K562 (cell line): ENCODE data around the gene ANKMY2. TPM values are rescaled to one million over a fixed set of nuclear protein-coding genes. Genes with fewer than 3 reads are reported as not detected.

Experiments used
- ATAC-seq: fragments of 200-7000 bp; cut with Tn5 transposase; 3 replicates; pipeline ENCODE4 v1.9.1; 2020; ENCODE audit warnings: moderate library complexity
- BruUV-seq: library from RNA; stranded (reverse); fragments of 400-500 nt; replicated peaks from 2 replicates; lab custom pipeline; 2021; lab: Mats Ljungman, UMichigan
- CTCF ChIA-PET: fragments of 300-600 bp; formaldehyde crosslinking; extraction: SDS; loops from one replicate; lab custom pipeline; 2021; ENCODE audit warnings: low intra/inter-chr PET ratio; lab: Yijun Ruan, JAX
- POLR2A ChIA-PET: fragments of 300-600, 350-650 bp; sonication (Branson Sonifier 250); formaldehyde crosslinking; extraction: SDS; loops from one replicate; lab custom pipeline; 2021; ENCODE audit warnings: antibody characterized with exemption, inconsistent platforms; lab: Yijun Ruan, JAX
- DNase-seq, 4 experiments: peaks; one replicate each; pipeline versions ENCODE4 v3.0.0 to v3.0.0-alpha.2; 2011 to 2018; ENCODE audit warnings: low spot score in 3 of 4, mixed read lengths in 3 of 4; ENCODE audit errors: extremely low read depth in 1 of 4
- FAIRE-seq: peaks from 2 replicates; lab custom pipeline; 2011; peaks lifted over from hg19 to GRCh38; lab: Jason Lieb, UNC
- H2AFZ ChIP-seq: 2 replicates; pipeline ENCODE4 v1.6.0; 2011; ENCODE audit warnings: low read depth, low read length, control low read depth, inconsistent platforms
- H3K27ac ChIP-seq: fragments of 200-600 bp; 3 replicates; pipeline ENCODE4 v1.8.0; 2011; ENCODE audit warnings: low read depth, mild to moderate bottlenecking, control low read depth, inconsistent platforms, low read length, moderate library complexity, mixed read lengths; ENCODE audit errors: extremely low read depth
- H3K27me3 ChIP-seq, 2 experiments: fragments of 300-600 bp in 1 of 2; 2 replicates in 1 of 2; 3 replicates in 1 of 2; pipeline versions ENCODE4 v1.6.0 to v1.8.0; 2011; ENCODE audit warnings: inconsistent platforms in 2 of 2, low read length in 2 of 2, mild to moderate bottlenecking in 1 of 2, mixed read lengths in 1 of 2, moderate library complexity in 1 of 2; ENCODE audit not compliant: control insufficient read depth in 2 of 2, insufficient read depth in 2 of 2
- H3K36me3 ChIP-seq: fragments of 300-600 bp; 3 replicates; pipeline ENCODE4 v1.8.0; 2011; ENCODE audit warnings: mild to moderate bottlenecking, low read length, inconsistent platforms; ENCODE audit not compliant: control insufficient read depth, insufficient read depth
- H3K4me1 ChIP-seq, 2 experiments: fragments of 200-600 bp in 1 of 2; replicated peaks in 1 of 2; 2 replicates in 1 of 2; 3 replicates in 1 of 2; pipeline versions ENCODE4 v1.5.1 to v1.8.0; 2011; ENCODE audit warnings: inconsistent platforms in 2 of 2, low read length in 2 of 2, mild to moderate bottlenecking in 1 of 2, mixed read lengths in 1 of 2, moderate library complexity in 1 of 2; ENCODE audit not compliant: control insufficient read depth in 2 of 2, insufficient read depth in 2 of 2
- H3K4me2 ChIP-seq: 2 replicates; pipeline ENCODE4 v1.6.1; 2011; ENCODE audit warnings: low read length, control low read depth, inconsistent platforms, mixed read lengths; ENCODE audit not compliant: insufficient read depth
- H3K4me3 ChIP-seq: fragments of 200-600 bp; sonication (generic), shearing (Covaris generic); 2 replicates; pipeline ENCODE4 v1.5.1; 2016; ENCODE audit warnings: control low read depth, inconsistent platforms
- H3K79me2 ChIP-seq: fragments of 200-600 bp; 3 replicates; pipeline ENCODE4 v1.8.0; 2011; ENCODE audit warnings: low read length, inconsistent platforms; ENCODE audit not compliant: control insufficient read depth, insufficient read depth
- H3K9ac ChIP-seq, 2 experiments: 2 replicates each; pipeline versions ENCODE4 v1.6.0 to v1.6.1; 2011; ENCODE audit warnings: low read depth in 2 of 2, low read length in 2 of 2, control low read depth in 1 of 2, inconsistent platforms in 1 of 2, mild to moderate bottlenecking in 1 of 2, mixed read lengths in 1 of 2; ENCODE audit not compliant: insufficient read depth in 1 of 2
- H3K9me1 ChIP-seq: one replicate; pipeline ENCODE4 v1.6.0; 2011; ENCODE audit warnings: inconsistent platforms, mild to moderate bottlenecking, low read length, moderate library complexity; ENCODE audit not compliant: control insufficient read depth, insufficient read depth
- H3K9me3 ChIP-seq: replicated peaks from 2 replicates; pipeline ENCODE4 v1.5.1; 2011; ENCODE audit warnings: low read depth, low read length, inconsistent platforms; ENCODE audit not compliant: control insufficient read depth, insufficient read depth
- H4K20me1 ChIP-seq: replicated peaks from 2 replicates; pipeline ENCODE4 v1.6.1; 2011; ENCODE audit warnings: low read length, inconsistent platforms, mixed read lengths; ENCODE audit not compliant: control insufficient read depth, insufficient read depth
- BDP1 ChIP-seq: IDR thresholded peaks from 3 replicates; pipeline ENCODE4 v1.6.1; 2011; ENCODE audit not compliant: insufficient read length, insufficient read depth
- DEAF1 ChIP-seq: fragments of 450-650 bp; formaldehyde crosslinking; IDR thresholded peaks from 2 replicates; pipeline ENCODE4 v1.4.0; 2020; ENCODE audit warnings: mild to moderate bottlenecking, moderate library complexity
- MCM7 ChIP-seq, 2 experiments: fragments of 450-650 bp; IDR thresholded peaks; 2 replicates each; pipeline ENCODE4 v1.6.1; 2016 to 2018
- RAD21 ChIP-seq, 2 experiments: fragments of 250-450 bp in 1 of 2; fragments of 450-650 bp in 1 of 2; sonication (Bioruptor Pico) in 1 of 2; formaldehyde crosslinking in 1 of 2; IDR thresholded peaks in 1 of 2; conservative IDR thresholded peaks in 1 of 2; 2 replicates each; pipeline versions ENCODE4 v1.4.0 to v1.8.0; 2020 to 2022; ENCODE audit warnings: mild to moderate bottlenecking in 2 of 2, moderate library complexity in 1 of 2
- RBM25 ChIP-seq: fragments of 200-400 bp; formaldehyde crosslinking; IDR thresholded peaks from 2 replicates; pipeline ENCODE4 v1.6.1; 2018; ENCODE audit warnings: low read length, low read depth, moderate library complexity; ENCODE audit not compliant: severe bottlenecking
- ZBTB7A ChIP-seq: IDR thresholded peaks from 2 replicates; pipeline ENCODE4 v1.6.1; 2011; ENCODE audit warnings: low read depth, mild to moderate bottlenecking, low read length, moderate library complexity, borderline replicate concordance; ENCODE audit not compliant: control insufficient read depth
- ZNF347 ChIP-seq: fragments of 450-650 bp; formaldehyde crosslinking; IDR thresholded peaks from 2 replicates; pipeline ENCODE4 v1.4.0; 2020; ENCODE audit warnings: low read depth, mild to moderate bottlenecking, moderate library complexity
- ZNF436 ChIP-seq: fragments of 250-450, 450-650 bp; sonication (Bioruptor Pico); formaldehyde crosslinking; IDR thresholded peaks from 2 replicates; pipeline ENCODE4 v1.7.0; 2020; ENCODE audit warnings: mild to moderate bottlenecking
- ZNF589 ChIP-seq: fragments of 200-800 bp; sonication (Bioruptor generic); IDR thresholded peaks from 2 replicates; pipeline ENCODE4 v1.6.1; 2016; ENCODE audit warnings: low read depth, missing genetic modification characterization, missing compliant biosample characterization
- WGBS: fragments of 100-300 bp; shearing (Covaris generic); methylation state at CpG from one replicate; pipeline ENCODE4 v1.1.6; 2016; ENCODE audit warnings: low coverage, mixed read lengths; ENCODE audit not compliant: insufficient coverage; ENCODE audit errors: missing lambda C conversion rate; 5-methylcytosine and 5-hydroxymethylcytosine counted together
- in situ Hi-C: fragments of 300-500 bp; cut with MboI; formaldehyde crosslinking; loops from 4 replicates; pipeline ENCODE4 v1.15.0; 2018; ENCODE audit warnings: inconsistent platforms, mixed read lengths
- intact Hi-C: fragments of 100-400 bp; cut with micrococcal nuclease; formaldehyde crosslinking; loops from 2 replicates; pipeline ENCODE4 v1.14.2; 2022
- polyA plus RNA-seq, 8 experiments: library from polyadenylated mRNA; depleted of rRNA in 4 of 8; stranded (reverse) in 5 of 8; unstranded in 3 of 8; fragments of >200 nt; fragmentation: Nextera tagmentation in 2 of 8; fragmentation: Illumina TruSeq in 1 of 8; extraction: Ambion mirVana in 2 of 8; extraction: Trizol in 1 of 8; gene quantifications; 2 replicates each; pipeline versions ENCODE4 v1.2.1 to v1.2.3, GENCODE V29; 2011 to 2014; ENCODE audit warnings: inconsistent platforms in 1 of 8, missing spikeins in 1 of 8
- total RNA-seq, 7 experiments: library from RNA; depleted of rRNA in 6 of 7; stranded (reverse); fragments of >200 nt in 6 of 7; fragmentation: Illumina TruSeq in 2 of 7; extraction: Trizol in 2 of 7; gene quantifications; 2 replicates each; pipeline versions ENCODE4 v1.2.1 to v1.2.3, GENCODE V29; 2011 to 2021; ENCODE audit warnings: low replicate concordance in 1 of 7
- TF ChIP-seq, protein P1 (sequence below): IDR thresholded peaks from 2 replicates; pipeline ENCODE4 v1.6.1; 2012; ENCODE audit warnings: low read depth, low read length, improper control_type of control experiment, borderline replicate concordance
- TF ChIP-seq, protein P2 (sequence below): sonication (generic); formaldehyde crosslinking; IDR thresholded peaks from 2 replicates; pipeline ENCODE4 v1.8.1; 2023; ENCODE audit warnings: missing genetic modification reagents, mild to moderate bottlenecking, borderline replicate concordance
- TF ChIP-seq, protein P3 (sequence below): sonication (generic); formaldehyde crosslinking; IDR thresholded peaks from 2 replicates; pipeline ENCODE4 v1.8.0; 2023; ENCODE audit warnings: mild to moderate bottlenecking, missing genetic modification reagents

Gene ANKMY2
- total and polyA plus RNA-seq, 9 of the 15 experiments (the other 6 are each of a cell fraction or from before 2014, with no cell fraction given) = 38.9 to 71.5 (median 48.8) TPM

DNA sequence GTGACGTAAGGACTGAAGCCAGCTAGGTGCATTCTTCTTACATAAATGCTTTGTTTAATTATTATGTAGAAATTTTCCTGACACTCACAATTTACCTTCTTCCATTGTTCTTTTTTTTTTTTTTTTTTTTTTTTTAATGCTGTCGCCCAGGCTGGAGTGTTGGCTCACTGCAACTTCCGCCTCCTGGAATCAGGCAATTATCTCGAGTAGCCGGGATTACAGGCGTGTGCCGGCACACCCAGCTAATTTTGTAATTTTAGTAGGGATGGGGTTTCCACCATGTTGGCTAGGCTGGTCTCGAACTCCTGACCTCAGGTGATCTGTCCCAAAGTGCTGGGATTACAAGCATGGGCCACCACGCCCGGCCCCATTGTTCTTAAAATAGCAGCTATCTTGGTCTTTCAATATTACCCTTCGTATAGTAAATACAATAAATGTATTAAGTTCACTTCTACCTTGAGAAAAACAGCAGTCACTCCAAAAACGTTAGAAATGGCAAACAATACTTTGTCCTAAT, 32.5 kb upstream of the ANKMY2 start:
- in situ Hi-C loops (no loop called here), intact Hi-C loops (no loop called here)
- BruUV-seq = no TSS peak
- Histone ChIP-seq H3K4me2 (no peak overlapping the region), H3K4me3 (no peak overlapping the region), H4K20me1 (no peaks in the 10 kb centered on the region), H2AFZ (no peak overlapping the region), H3K36me3 (peaks cover 95% of the 10 kb centered on the region), H3K79me2 (peaks cover 30% of the 10 kb centered on the region), H3K9ac (no peak overlapping the region), H3K27ac (no peak overlapping the region), H3K4me1 (no peaks in the 10 kb centered on the region), H3K9me3 (no peaks in the 10 kb centered on the region), H3K27me3 (no peaks in the 10 kb centered on the region), H3K9me1 (no peaks in the 10 kb centered on the region)
- FAIRE-seq = no peak
- no peak for DNase-seq
- ChIA-PET POLR2A (interaction anchor here (1.3 kb wide), 1 partner anchor 10 kb away, joined by 4 read pairs; no protein-coding TSS in a partner anchor), CTCF (no interaction called here)
- WGBS = 82% methylated on average over 11 of the region's 12 CpGs
- ATAC-seq = no peak
- TF ChIP-seq MCM7 (IDR thresholded peaks at IDR 0.05) (no peak), RBM25 (no peak), RAD21 (CRISPR knock-in tag; conservative IDR thresholded peaks at IDR 0.05 in 1 of 2, IDR thresholded peaks at IDR 0.05 in 1 of 2) (no peak), ZNF589 (CRISPR knock-in tag) (no peak), BDP1 (no peak), ZNF436 (CRISPR knock-in tag) (no peak), ZNF347 (CRISPR knock-in tag) (no peak), DEAF1 (no peak), ZBTB7A (no peak)
- TF ChIP-seq, protein P1, sequence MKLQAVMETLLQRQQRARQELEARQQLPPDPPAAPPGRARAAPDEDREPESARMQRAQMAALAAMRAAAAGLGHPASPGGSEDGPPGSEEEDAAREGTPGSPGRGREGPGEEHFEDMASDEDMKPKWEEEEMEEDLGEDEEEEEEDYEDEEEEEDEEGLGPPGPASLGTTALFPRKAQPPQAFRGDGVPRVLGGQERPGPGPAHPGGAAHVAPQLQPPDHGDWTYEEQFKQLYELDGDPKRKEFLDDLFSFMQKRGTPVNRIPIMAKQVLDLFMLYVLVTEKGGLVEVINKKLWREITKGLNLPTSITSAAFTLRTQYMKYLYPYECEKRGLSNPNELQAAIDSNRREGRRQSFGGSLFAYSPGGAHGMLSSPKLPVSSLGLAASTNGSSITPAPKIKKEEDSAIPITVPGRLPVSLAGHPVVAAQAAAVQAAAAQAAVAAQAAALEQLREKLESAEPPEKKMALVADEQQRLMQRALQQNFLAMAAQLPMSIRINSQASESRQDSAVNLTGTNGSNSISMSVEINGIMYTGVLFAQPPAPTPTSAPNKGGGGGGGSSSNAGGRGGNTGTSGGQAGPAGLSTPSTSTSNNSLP = no peak
- TF ChIP-seq, protein P2, sequence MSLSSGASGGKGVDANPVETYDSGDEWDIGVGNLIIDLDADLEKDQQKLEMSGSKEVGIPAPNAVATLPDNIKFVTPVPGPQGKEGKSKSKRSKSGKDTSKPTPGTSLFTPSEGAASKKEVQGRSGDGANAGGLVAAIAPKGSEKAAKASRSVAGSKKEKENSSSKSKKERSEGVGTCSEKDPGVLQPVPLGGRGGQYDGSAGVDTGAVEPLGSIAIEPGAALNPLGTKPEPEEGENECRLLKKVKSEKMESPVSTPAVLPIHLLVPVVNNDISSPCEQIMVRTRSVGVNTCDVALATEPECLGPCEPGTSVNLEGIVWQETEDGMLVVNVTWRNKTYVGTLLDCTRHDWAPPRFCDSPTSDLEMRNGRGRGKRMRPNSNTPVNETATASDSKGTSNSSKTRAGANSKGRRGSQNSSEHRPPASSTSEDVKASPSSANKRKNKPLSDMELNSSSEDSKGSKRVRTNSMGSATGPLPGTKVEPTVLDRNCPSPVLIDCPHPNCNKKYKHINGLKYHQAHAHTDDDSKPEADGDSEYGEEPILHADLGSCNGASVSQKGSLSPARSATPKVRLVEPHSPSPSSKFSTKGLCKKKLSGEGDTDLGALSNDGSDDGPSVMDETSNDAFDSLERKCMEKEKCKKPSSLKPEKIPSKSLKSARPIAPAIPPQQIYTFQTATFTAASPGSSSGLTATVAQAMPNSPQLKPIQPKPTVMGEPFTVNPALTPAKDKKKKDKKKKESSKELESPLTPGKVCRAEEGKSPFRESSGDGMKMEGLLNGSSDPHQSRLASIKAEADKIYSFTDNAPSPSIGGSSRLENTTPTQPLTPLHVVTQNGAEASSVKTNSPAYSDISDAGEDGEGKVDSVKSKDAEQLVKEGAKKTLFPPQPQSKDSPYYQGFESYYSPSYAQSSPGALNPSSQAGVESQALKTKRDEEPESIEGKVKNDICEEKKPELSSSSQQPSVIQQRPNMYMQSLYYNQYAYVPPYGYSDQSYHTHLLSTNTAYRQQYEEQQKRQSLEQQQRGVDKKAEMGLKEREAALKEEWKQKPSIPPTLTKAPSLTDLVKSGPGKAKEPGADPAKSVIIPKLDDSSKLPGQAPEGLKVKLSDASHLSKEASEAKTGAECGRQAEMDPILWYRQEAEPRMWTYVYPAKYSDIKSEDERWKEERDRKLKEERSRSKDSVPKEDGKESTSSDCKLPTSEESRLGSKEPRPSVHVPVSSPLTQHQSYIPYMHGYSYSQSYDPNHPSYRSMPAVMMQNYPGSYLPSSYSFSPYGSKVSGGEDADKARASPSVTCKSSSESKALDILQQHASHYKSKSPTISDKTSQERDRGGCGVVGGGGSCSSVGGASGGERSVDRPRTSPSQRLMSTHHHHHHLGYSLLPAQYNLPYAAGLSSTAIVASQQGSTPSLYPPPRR (CRISPR knock-in tag) = no peak
- TF ChIP-seq, protein P3, sequence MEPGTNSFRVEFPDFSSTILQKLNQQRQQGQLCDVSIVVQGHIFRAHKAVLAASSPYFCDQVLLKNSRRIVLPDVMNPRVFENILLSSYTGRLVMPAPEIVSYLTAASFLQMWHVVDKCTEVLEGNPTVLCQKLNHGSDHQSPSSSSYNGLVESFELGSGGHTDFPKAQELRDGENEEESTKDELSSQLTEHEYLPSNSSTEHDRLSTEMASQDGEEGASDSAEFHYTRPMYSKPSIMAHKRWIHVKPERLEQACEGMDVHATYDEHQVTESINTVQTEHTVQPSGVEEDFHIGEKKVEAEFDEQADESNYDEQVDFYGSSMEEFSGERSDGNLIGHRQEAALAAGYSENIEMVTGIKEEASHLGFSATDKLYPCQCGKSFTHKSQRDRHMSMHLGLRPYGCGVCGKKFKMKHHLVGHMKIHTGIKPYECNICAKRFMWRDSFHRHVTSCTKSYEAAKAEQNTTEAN (CRISPR knock-in tag) = no peak
